Ectodermal cell (in vitro differentiated cells): Measurements from ENCODE around the gene BRF1. TPM values are rescaled to one million over a fixed set of nuclear protein-coding genes. Genes with fewer than 3 reads are reported as not detected.

Experiments
- H3K27ac ChIP-seq: 2 replicates; pipeline ENCODE4 v1.7.0; 2013; ENCODE audit warnings: mild to moderate bottlenecking, low read depth, low read length; ENCODE audit not compliant: insufficient read depth, poor library complexity, severe bottlenecking
- H3K27me3 ChIP-seq: 2 replicates; pipeline ENCODE4 v1.7.0; 2013; ENCODE audit warnings: mild to moderate bottlenecking, low read length; ENCODE audit not compliant: insufficient read depth, control insufficient read depth, poor library complexity, severe bottlenecking
- H3K36me3 ChIP-seq: one replicate; pipeline ENCODE4 v1.7.0; 2013; ENCODE audit warnings: low read length; ENCODE audit not compliant: control insufficient read depth, insufficient read depth
- H3K4me1 ChIP-seq: one replicate; pipeline ENCODE4 v1.7.0; 2013; ENCODE audit warnings: low read length; ENCODE audit not compliant: control insufficient read depth, insufficient read depth
- H3K4me3 ChIP-seq: 2 replicates; pipeline ENCODE4 v1.7.0; 2013; ENCODE audit warnings: low read depth, low read length, control low read depth; ENCODE audit not compliant: insufficient read depth
- H3K9me3 ChIP-seq: 2 replicates; pipeline ENCODE4 v1.7.0; 2013; ENCODE audit warnings: mild to moderate bottlenecking, low read length, moderate library complexity; ENCODE audit not compliant: control insufficient read depth
- WGBS, 2 experiments: methylation state at CpG; one replicate each; pipeline ENCODE4 v1.1.7; 2013; ENCODE audit warnings: missing lambda C conversion rate in 2 of 2; 5-methylcytosine and 5-hydroxymethylcytosine counted together
- polyA plus RNA-seq, 4 experiments: library from polyadenylated mRNA; stranded (reverse); fragments of 50-300 nt; gene quantifications; one replicate each; pipeline ENCODE4 v1.2.3, GENCODE V29; 2013

Gene BRF1
- 27.3 TPM for polyA plus RNA-seq (2013, experiment 1 of 4)
- 29.6 TPM for polyA plus RNA-seq (2013, experiment 2 of 4)
- 25.8 TPM for polyA plus RNA-seq (2013, experiment 3 of 4)
- polyA plus RNA-seq (2013, experiment 4 of 4), result 27.4 TPM

GRCh38 chr14:105300542-105301102, at the start of gene BRF1:
Gene BRF1 (minus strand): TSS chr14:105301001. CDS start chr14:105300629, 372 bp downstream.
- 0% methylated on average over 90 of the region's 90 CpGs for WGBS, 2 experiments
- H3K27ac ChIP-seq, result peak within 1 kb of the TSS; percentile 75

GRCh38 chr14:105349992-105350391, 49.2 kb upstream of the BRF1 start:
- H3K9me3 ChIP-seq, result no peaks in the 10 kb centered on the region
- no peaks in the 10 kb centered on the region for H3K36me3 ChIP-seq
- no peaks in the 10 kb centered on the region for H3K4me1 ChIP-seq
- 94 to 96% methylated on average over 11 of the region's 11 CpGs for WGBS, 2 experiments
- peaks cover 4% of the 10 kb centered on the region for H3K27me3 ChIP-seq
- no peak overlapping the region for H3K4me3 ChIP-seq
- H3K27ac ChIP-seq, result no peak overlapping the region

More at GRCh38 chr14:105300542-105301102, at the start of gene BRF1:
- Histone ChIP-seq H3K4me1 (no peaks in the 10 kb centered on the region), H3K4me3 (peak within 1 kb of the TSS; percentile 76), H3K36me3 (no peaks in the 10 kb centered on the region), H3K9me3 (no peaks in the 10 kb centered on the region), H3K27me3 (peaks cover 17% of the 10 kb centered on the region)

- Histone ChIP-seq H3K9me3 (no peaks in the 10 kb centered on the region), H3K4me3 (no peak overlapping the region), H3K36me3 (no peaks in the 10 kb centered on the region), H3K27me3 (no peaks in the 10 kb centered on the region), H3K4me1 (no peaks in the 10 kb centered on the region), H3K27ac (no peak overlapping the region)
- 95% methylated on average over 19 of the region's 19 CpGs for WGBS, 2 experiments
These were observed 48.3 kb upstream of the BRF1 start for GRCh38 chr14:105348945-105349699.

GRCh38 chr14:105348169-105348944, 47.6 kb upstream of the BRF1 start:
- Histone ChIP-seq H3K27ac (no peak overlapping the region), H3K4me1 (no peaks in the 10 kb centered on the region), H3K27me3 (no peaks in the 10 kb centered on the region), H3K4me3 (no peak overlapping the region), H3K9me3 (no peaks in the 10 kb centered on the region), H3K36me3 (no peaks in the 10 kb centered on the region)
- 91 to 92% methylated on average over 26 of the region's 26 CpGs for WGBS, 2 experiments

GRCh38 chr14:105347587-105347968, 46.8 kb upstream of the BRF1 start:
- H3K27ac ChIP-seq, result no peak overlapping the region
- no peaks in the 10 kb centered on the region for H3K36me3 ChIP-seq
- H3K27me3 ChIP-seq, result no peaks in the 10 kb centered on the region
- WGBS, 2 experiments, result 92 to 94% methylated on average over 8 of the region's 8 CpGs
- H3K9me3 ChIP-seq, result no peaks in the 10 kb centered on the region
- no peak overlapping the region for H3K4me3 ChIP-seq
- H3K4me1 ChIP-seq, result no peaks in the 10 kb centered on the region

GRCh38 chr14:105346876-105347586, 46.2 kb upstream of the BRF1 start:
- H3K4me3 ChIP-seq, result no peak overlapping the region

GRCh38 chr14:105346200-105346533, 45.4 kb upstream of the BRF1 start:
- Histone ChIP-seq H3K4me1 (no peaks in the 10 kb centered on the region), H3K27ac (no peak overlapping the region), H3K4me3 (no peak overlapping the region), H3K36me3 (no peaks in the 10 kb centered on the region), H3K27me3 (no peaks in the 10 kb centered on the region), H3K9me3 (no peaks in the 10 kb centered on the region)
- WGBS, 2 experiments, result 89 to 90% methylated on average over 8 of the region's 13 CpGs

More at GRCh38 chr14:105346876-105347586, 46.2 kb upstream of the BRF1 start:
- Histone ChIP-seq H3K27me3 (no peaks in the 10 kb centered on the region), H3K27ac (no peak overlapping the region), H3K4me1 (no peaks in the 10 kb centered on the region), H3K36me3 (no peaks in the 10 kb centered on the region), H3K9me3 (no peaks in the 10 kb centered on the region)
- 88 to 95% methylated on average over 14 of the region's 18 CpGs for WGBS, 2 experiments

GRCh38 chr14:105343194-105343593, 42.4 kb upstream of the BRF1 start:
- 91 to 92% methylated on average over 6 to 7 of the region's 7 CpGs for WGBS, 2 experiments
- H3K4me1 ChIP-seq, result peaks cover 5% of the 10 kb centered on the region
- H3K27me3 ChIP-seq, result no peaks in the 10 kb centered on the region
- H3K36me3 ChIP-seq, result no peaks in the 10 kb centered on the region
- H3K27ac ChIP-seq, result no peak overlapping the region
- no peaks in the 10 kb centered on the region for H3K9me3 ChIP-seq
- H3K4me3 ChIP-seq, result no peak overlapping the region

- Histone ChIP-seq H3K4me1 (peaks cover 5% of the 10 kb centered on the region), H3K9me3 (no peaks in the 10 kb centered on the region), H3K27ac (no peak overlapping the region), H3K36me3 (no peaks in the 10 kb centered on the region), H3K27me3 (no peaks in the 10 kb centered on the region), H3K4me3 (no peak overlapping the region)
- WGBS, 2 experiments, result 85 to 88% methylated on average over 19 to 20 of the region's 20 CpGs
These were observed 40.3 kb upstream of the BRF1 start for GRCh38 chr14:105340821-105341733.
